Prostate gland (tissue), 2 donors: Measurements from ENCODE around the gene KAT8. TPM values are rescaled to one million over a fixed set of nuclear protein-coding genes. Genes with fewer than 3 reads are reported as not detected.

Experiments
- DNase-seq: peaks from one replicate; pipeline ENCODE4 v3.0.0-alpha.2; 2019; ENCODE audit warnings: low spot score
- H3K27ac ChIP-seq, 2 donors: fragments of 200-600 bp; sonication (generic); 2 replicates each; pipeline ENCODE4 v1.5.1; 2017 to 2019
- H3K27me3 ChIP-seq: fragments of 200-600 bp; sonication (generic); replicated peaks from 2 replicates; pipeline ENCODE4 v1.5.1; 2019; ENCODE audit not compliant: insufficient read depth
- H3K36me3 ChIP-seq, 2 donors: fragments of 200-600 bp; sonication (generic); 1 replicate in 1 of 2; 2 replicates in 1 of 2; pipeline versions ENCODE4 v1.5.1 to v1.8.1; 2017 to 2019
- H3K4me1 ChIP-seq: fragments of 200-600 bp; sonication (generic); replicated peaks from 2 replicates; pipeline ENCODE4 v1.5.1; 2019
- H3K4me3 ChIP-seq, 2 donors: fragments of 200-600 bp; sonication (generic); 2 replicates each; pipeline ENCODE4 v1.5.1; 2017 to 2019
- H3K9me3 ChIP-seq: fragments of 200-600 bp; sonication (generic); 2 replicates; pipeline ENCODE4 v1.5.1; 2017
- POLR2A ChIP-seq: fragments of 450-650 bp; IDR thresholded peaks from one replicate; pipeline ENCODE4 v1.6.1; 2016; ENCODE audit warnings: antibody characterized with exemption, mild to moderate bottlenecking
- POLR2AphosphoS5 ChIP-seq: sonication (generic); formaldehyde crosslinking; IDR thresholded peaks from one replicate; pipeline ENCODE4 v1.6.1; 2017; ENCODE audit warnings: antibody characterized with exemption
- WGBS: methylation state at CpG from one replicate; pipeline ENCODE4 v1.1.5; 2018; 5-methylcytosine and 5-hydroxymethylcytosine counted together
- intact Hi-C: fragments of 100-400 bp; cut with DNase I; formaldehyde crosslinking; loops from one replicate; pipeline ENCODE4 v1.14.2; 2022
- total RNA-seq, 2 donors: library from RNA; depleted of rRNA; stranded (reverse); fragments of >200 nt; gene quantifications; one replicate each; pipeline ENCODE4 v1.1.0, GENCODE V29; 2016
- TF ChIP-seq, protein P1 (sequence below), 4 experiments: fragments of 200-600 bp in 2 of 4; fragments of 450-650 bp in 2 of 4; sonication (generic) in 2 of 4; IDR thresholded peaks; 1 replicate in 3 of 4; 2 replicates in 1 of 4; pipeline ENCODE4 v1.5.1; 2016 to 2019; ENCODE audit warnings: antibody characterized with exemption in 4 of 4, mild to moderate bottlenecking in 2 of 4, moderate library complexity in 2 of 4

The KAT8 gene
- total RNA-seq, 2 donors from 2014 or later: 92.6 to 115 TPM

DNA sequence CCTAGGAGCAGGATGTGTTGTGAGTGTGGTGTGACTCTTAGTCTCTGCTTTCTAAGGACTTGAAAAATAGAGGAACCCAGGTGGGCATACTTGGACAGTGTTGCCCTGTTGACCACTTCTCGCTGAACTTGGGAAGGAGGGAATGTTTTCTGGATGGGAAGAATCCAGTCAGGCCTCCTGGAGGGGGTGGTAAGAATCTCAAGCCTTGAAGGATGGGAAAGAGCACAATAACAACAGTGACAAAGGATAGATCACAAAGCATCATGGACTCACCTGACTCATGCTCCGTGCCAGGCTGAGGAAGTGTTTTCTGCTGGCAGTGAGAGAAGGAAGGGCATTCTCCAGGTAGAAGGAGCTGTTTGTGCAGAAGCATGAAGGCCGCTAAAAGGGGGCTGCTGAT is 8.4 kb downstream of the KAT8 start:
- intact Hi-C loops: no loop called here
- H3K4me3 ChIP-seq: no peak overlapping the region
- peaks cover 4 to 10% of the 10 kb centered on the region in 2 donors for H3K36me3 ChIP-seq
- no peaks in the 10 kb centered on the region for H3K27me3 ChIP-seq
- no peak overlapping the region for H3K27ac ChIP-seq
- H3K9me3 ChIP-seq: no peaks in the 10 kb centered on the region
- peaks cover 30% of the 10 kb centered on the region for H3K4me1 ChIP-seq
- DNase-seq: no peak
- 92% methylated on average over 3 of the region's 3 CpGs for WGBS
- TF ChIP-seq POLR2AphosphoS5 (no peak), POLR2A (no peak)
- TF ChIP-seq, protein P1, sequence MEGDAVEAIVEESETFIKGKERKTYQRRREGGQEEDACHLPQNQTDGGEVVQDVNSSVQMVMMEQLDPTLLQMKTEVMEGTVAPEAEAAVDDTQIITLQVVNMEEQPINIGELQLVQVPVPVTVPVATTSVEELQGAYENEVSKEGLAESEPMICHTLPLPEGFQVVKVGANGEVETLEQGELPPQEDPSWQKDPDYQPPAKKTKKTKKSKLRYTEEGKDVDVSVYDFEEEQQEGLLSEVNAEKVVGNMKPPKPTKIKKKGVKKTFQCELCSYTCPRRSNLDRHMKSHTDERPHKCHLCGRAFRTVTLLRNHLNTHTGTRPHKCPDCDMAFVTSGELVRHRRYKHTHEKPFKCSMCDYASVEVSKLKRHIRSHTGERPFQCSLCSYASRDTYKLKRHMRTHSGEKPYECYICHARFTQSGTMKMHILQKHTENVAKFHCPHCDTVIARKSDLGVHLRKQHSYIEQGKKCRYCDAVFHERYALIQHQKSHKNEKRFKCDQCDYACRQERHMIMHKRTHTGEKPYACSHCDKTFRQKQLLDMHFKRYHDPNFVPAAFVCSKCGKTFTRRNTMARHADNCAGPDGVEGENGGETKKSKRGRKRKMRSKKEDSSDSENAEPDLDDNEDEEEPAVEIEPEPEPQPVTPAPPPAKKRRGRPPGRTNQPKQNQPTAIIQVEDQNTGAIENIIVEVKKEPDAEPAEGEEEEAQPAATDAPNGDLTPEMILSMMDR (IDR thresholded peaks at IDR 0.05): no peak

DNA sequence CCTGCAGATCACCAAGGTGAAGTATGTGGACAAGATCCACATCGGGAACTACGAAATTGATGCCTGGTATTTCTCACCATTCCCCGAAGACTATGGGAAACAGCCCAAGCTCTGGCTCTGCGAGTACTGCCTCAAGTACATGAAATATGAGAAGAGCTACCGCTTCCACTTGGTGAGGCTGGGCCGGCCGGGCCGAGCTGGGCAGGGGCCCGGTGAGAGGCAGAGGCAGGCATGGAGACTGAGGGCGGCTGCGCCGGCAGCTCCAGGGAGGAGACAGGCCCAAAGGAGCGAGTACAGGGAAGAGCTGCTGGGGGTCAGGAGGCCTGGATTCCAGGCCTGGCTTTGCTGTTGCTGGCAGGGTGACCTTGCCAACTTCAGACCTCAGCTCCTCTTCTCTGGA is 9.7 kb downstream of the KAT8 start:
- H3K4me1 ChIP-seq: peaks cover 30% of the 10 kb centered on the region
- TF ChIP-seq POLR2AphosphoS5: no peak
- no peak for TF ChIP-seq POLR2A
- TF ChIP-seq, protein P1 (IDR thresholded peaks at IDR 0.05): no peak
- WGBS: 91% methylated on average over 13 of the region's 13 CpGs
- DNase-seq: no peak
- peaks cover 3 to 4% of the 10 kb centered on the region in 2 donors for H3K36me3 ChIP-seq
- H3K27ac ChIP-seq: peak overlapping the region; percentile 92 to 94
- no peak overlapping the region for H3K4me3 ChIP-seq
- no peaks in the 10 kb centered on the region for H3K9me3 ChIP-seq
- H3K27me3 ChIP-seq: no peaks in the 10 kb centered on the region
- intact Hi-C loops: no loop called here

DNA sequence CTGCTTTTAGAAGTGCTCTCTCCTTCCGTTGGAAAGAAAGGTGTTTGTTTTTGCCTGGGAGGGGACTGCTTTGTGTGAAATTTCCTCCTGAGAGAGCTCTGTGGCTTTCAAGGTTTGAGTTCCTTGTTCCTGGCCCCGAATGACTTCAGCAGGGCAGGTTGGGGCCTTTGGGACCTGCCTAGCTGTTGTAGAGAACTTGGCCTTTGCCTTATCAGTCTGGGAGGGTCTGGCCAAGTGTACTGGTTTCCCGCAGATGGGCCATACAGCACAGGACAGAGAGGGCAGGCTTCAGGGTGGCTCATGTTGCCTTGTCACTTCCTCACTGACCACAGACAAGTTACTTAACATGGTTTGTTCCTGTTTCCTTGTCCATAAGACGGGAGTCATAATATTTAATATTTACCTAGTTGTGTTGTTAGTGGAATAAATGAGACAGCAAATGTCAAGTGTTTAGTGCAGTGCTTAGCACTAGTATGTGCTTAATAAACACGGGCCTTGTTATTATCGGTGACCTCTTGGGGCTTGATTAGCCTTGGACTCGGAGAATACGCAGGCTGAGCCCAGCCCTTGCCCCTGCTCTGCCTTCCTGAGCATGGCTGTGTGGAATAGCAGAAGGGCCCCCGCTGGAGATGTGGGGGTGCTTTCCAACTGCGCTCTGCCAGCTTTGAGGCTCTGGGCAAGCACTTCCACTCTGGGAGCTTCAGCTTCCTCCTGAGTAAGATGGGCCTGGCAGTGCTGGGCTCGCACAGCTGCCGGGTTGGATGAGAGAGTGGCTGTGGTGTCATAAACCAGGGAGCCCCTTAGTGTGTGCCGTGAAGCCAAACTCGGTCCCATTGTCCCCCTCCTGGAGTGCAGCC is 11.5 kb downstream of the KAT8 start:
- H3K4me3 ChIP-seq: no peak overlapping the region
- intact Hi-C loops: no loop called here
- TF ChIP-seq POLR2A: peak; percentile 21
- TF ChIP-seq POLR2AphosphoS5: peak; percentile 71
- TF ChIP-seq, protein P1 (IDR thresholded peaks at IDR 0.05): no peak
- DNase-seq: no peak
- H3K27ac ChIP-seq: peak overlapping the region; percentile 92 to 94
- H3K4me1 ChIP-seq: peaks cover 32% of the 10 kb centered on the region
- H3K36me3 ChIP-seq: peaks cover 0 to 4% of the 10 kb centered on the region in 2 donors
- H3K9me3 ChIP-seq: no peaks in the 10 kb centered on the region
- H3K27me3 ChIP-seq: no peaks in the 10 kb centered on the region
- WGBS: 43% methylated on average over 13 of the region's 14 CpGs

DNA sequence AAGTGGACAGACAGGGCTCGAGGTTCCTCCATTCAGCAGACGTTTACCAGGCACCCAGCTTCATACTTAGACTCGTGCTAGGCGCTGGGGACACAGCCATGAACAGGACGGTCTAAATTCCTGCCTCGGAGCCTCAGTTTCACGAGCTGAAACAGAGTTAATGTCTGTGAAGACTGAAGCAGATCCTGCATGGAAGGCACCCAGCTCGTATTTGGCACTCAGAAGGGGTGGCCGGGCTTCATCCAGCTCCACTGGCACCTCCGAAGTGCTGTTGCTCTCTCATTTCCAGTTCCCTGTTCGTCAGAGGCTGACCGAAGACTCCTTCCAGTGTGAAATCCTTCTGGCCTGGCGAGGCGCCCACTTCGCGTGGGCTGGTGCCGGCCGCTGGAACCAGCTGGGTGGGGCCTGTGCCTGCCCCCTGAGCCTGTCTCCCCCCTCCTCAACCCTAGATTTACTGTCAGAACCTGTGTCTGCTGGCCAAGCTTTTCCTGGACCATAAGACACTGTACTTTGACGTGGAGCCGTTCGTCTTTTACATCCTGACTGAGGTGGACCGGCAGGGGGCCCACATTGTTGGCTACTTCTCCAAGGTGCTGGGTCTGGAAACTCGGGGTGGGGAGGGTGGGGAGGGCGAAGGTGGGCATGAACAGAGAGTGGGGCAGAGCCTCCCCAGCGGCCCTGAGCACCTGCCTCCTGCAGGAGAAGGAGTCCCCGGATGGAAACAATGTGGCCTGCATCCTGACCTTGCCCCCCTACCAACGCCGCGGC is 12.3 kb downstream of the KAT8 start:
- Histone ChIP-seq H3K27me3 (no peaks in the 10 kb centered on the region), H3K27ac (peak overlapping the region; percentile 92 to 94), H3K4me1 (peaks cover 32% of the 10 kb centered on the region), H3K4me3 (no peak overlapping the region), H3K9me3 (no peaks in the 10 kb centered on the region), H3K36me3 (peaks cover 0 to 4% of the 10 kb centered on the region in 2 donors)
- WGBS: 34% methylated on average over 28 of the region's 29 CpGs
- DNase-seq: peak; percentile 32
- intact Hi-C loops: no loop called here
- TF ChIP-seq POLR2AphosphoS5 (peak; percentile 18), POLR2A (peak; percentile 20)
- TF ChIP-seq, protein P1 (IDR thresholded peaks at IDR 0.05): no peak
